Ishikawa (cell line): Measurements from ENCODE around the gene INO80.

Source experiments
- CEBPB ChIP-seq: IDR thresholded peaks from 2 replicates; pipeline ENCODE4 v1.6.1; 2012
- EP300 ChIP-seq: IDR thresholded peaks from 2 replicates; pipeline ENCODE4 v1.6.1; 2012; ENCODE audit warnings: borderline replicate concordance
- MAX ChIP-seq: IDR thresholded peaks from 2 replicates; pipeline ENCODE4 v1.6.1; 2012
- RAD21 ChIP-seq: IDR thresholded peaks from 2 replicates; pipeline ENCODE4 v1.6.1; 2012; ENCODE audit warnings: low read depth
- TAF1 ChIP-seq: IDR thresholded peaks from 2 replicates; pipeline ENCODE4 v1.6.1; 2012; ENCODE audit warnings: low read depth, mild to moderate bottlenecking
- TCF12 ChIP-seq: IDR thresholded peaks from 2 replicates; pipeline ENCODE4 v1.6.1; 2012; ENCODE audit warnings: low read depth

- no peak for TF ChIP-seq RAD21
- no peak for TF ChIP-seq MAX
- no peak for TF ChIP-seq EP300
- TF ChIP-seq CEBPB: no peak
- TF ChIP-seq TAF1: no peak
- TF ChIP-seq TCF12: no peak
Measured at GRCh38 chr15:41116962-41117252, 827 bp upstream of the INO80 start.
